ENCODE measurements around the gene PTPRD.

The PTPRD gene

GRCh38 chr9:8760000-8760767 lies 1852.6 kb downstream of the PTPRD start:
- Mint-ChIP-seq H3K36me3 (ENCODE audit: low read depth) (no peaks in the 10 kb centered on the region), H3K9me3 (no peaks in the 10 kb centered on the region), H3K4me3 (no peak overlapping the region), H3K4me1 (ENCODE audit: low read depth) (peaks cover 3% of the 10 kb centered on the region), H3K27me3 (no peaks in the 10 kb centered on the region), H3K27ac (no peak overlapping the region)

GRCh38 chr9:8757881-8758280 lies 1854.9 kb downstream of the PTPRD start:
- H3K27me3 Mint-ChIP-seq = no peaks in the 10 kb centered on the region
- H3K36me3 Mint-ChIP-seq (ENCODE audit: low read depth) = no peaks in the 10 kb centered on the region
- peaks cover 3% of the 10 kb centered on the region for H3K4me1 Mint-ChIP-seq (ENCODE audit: low read depth)
- H3K27ac Mint-ChIP-seq = no peak overlapping the region
- no peak overlapping the region for H3K4me3 Mint-ChIP-seq
- no peaks in the 10 kb centered on the region for H3K9me3 Mint-ChIP-seq

GRCh38 chr9:8754751-8755150 lies 1858.1 kb downstream of the PTPRD start:
- Mint-ChIP-seq H3K4me3 (no peak overlapping the region), H3K27me3 (no peaks in the 10 kb centered on the region), H3K9me3 (no peaks in the 10 kb centered on the region), H3K27ac (no peak overlapping the region), H3K4me1 (ENCODE audit: low read depth) (no peaks in the 10 kb centered on the region), H3K36me3 (ENCODE audit: low read depth) (no peaks in the 10 kb centered on the region)

GRCh38 chr9:8751406-8751930 lies 1861.3 kb downstream of the PTPRD start:
- no peak overlapping the region for H3K27ac Mint-ChIP-seq
- no peaks in the 10 kb centered on the region for H3K4me1 Mint-ChIP-seq (ENCODE audit: low read depth)
- H3K27me3 Mint-ChIP-seq = no peaks in the 10 kb centered on the region
- no peaks in the 10 kb centered on the region for H3K36me3 Mint-ChIP-seq (ENCODE audit: low read depth)
- H3K4me3 Mint-ChIP-seq = no peak overlapping the region
- no peaks in the 10 kb centered on the region for H3K9me3 Mint-ChIP-seq

- no peak overlapping the region for H3K27ac Mint-ChIP-seq
- no peaks in the 10 kb centered on the region for H3K27me3 Mint-ChIP-seq
- H3K9me3 Mint-ChIP-seq = no peaks in the 10 kb centered on the region
- no peaks in the 10 kb centered on the region for H3K4me1 Mint-ChIP-seq (ENCODE audit: low read depth)
- H3K36me3 Mint-ChIP-seq (ENCODE audit: low read depth) = no peaks in the 10 kb centered on the region
- no peak overlapping the region for H3K4me3 Mint-ChIP-seq
Measured at GRCh38 chr9:8750639-8751051, 1862.2 kb downstream of the PTPRD start.

- no peaks in the 10 kb centered on the region for H3K27me3 Mint-ChIP-seq
- no peaks in the 10 kb centered on the region for H3K4me1 Mint-ChIP-seq (ENCODE audit: low read depth)
- H3K27ac Mint-ChIP-seq = no peak overlapping the region
- no peaks in the 10 kb centered on the region for H3K9me3 Mint-ChIP-seq
- no peaks in the 10 kb centered on the region for H3K36me3 Mint-ChIP-seq (ENCODE audit: low read depth)
- H3K4me3 Mint-ChIP-seq = no peak overlapping the region
Measured at GRCh38 chr9:8745347-8745746, 1867.5 kb downstream of the PTPRD start.

GRCh38 chr9:8738945-8739344 lies 1873.9 kb downstream of the PTPRD start:
- H3K27ac Mint-ChIP-seq = no peak overlapping the region
- H3K36me3 Mint-ChIP-seq (ENCODE audit: low read depth) = no peaks in the 10 kb centered on the region
- no peaks in the 10 kb centered on the region for H3K27me3 Mint-ChIP-seq
- peaks cover 5% of the 10 kb centered on the region for H3K9me3 Mint-ChIP-seq
- no peaks in the 10 kb centered on the region for H3K4me1 Mint-ChIP-seq (ENCODE audit: low read depth)
- no peak overlapping the region for H3K4me3 Mint-ChIP-seq

- no peak overlapping the region for H3K27ac Mint-ChIP-seq
- no peaks in the 10 kb centered on the region for H3K4me1 Mint-ChIP-seq (ENCODE audit: low read depth)
Measured at GRCh38 chr9:8736805-8737204, 1876.0 kb downstream of the PTPRD start.

GRCh38 chr9:8734760-8735159 lies 1878.0 kb downstream of the PTPRD start:
- Mint-ChIP-seq H3K27me3 (peaks cover 11% of the 10 kb centered on the region), H3K9me3 (peaks cover under 1% of the 10 kb centered on the region), H3K27ac (no peak overlapping the region), H3K4me3 (no peak overlapping the region), H3K4me1 (ENCODE audit: low read depth) (no peaks in the 10 kb centered on the region), H3K36me3 (ENCODE audit: low read depth) (no peaks in the 10 kb centered on the region)

More at GRCh38 chr9:8736805-8737204, 1876.0 kb downstream of the PTPRD start:
- no peaks in the 10 kb centered on the region for H3K36me3 Mint-ChIP-seq (ENCODE audit: low read depth)
- no peak overlapping the region for H3K4me3 Mint-ChIP-seq
- no peaks in the 10 kb centered on the region for H3K27me3 Mint-ChIP-seq
- H3K9me3 Mint-ChIP-seq = peaks cover 5% of the 10 kb centered on the region

- Mint-ChIP-seq H3K4me1 (ENCODE audit: low read depth) (no peaks in the 10 kb centered on the region), H3K27ac (no peak overlapping the region), H3K27me3 (peaks cover 11% of the 10 kb centered on the region), H3K4me3 (no peak overlapping the region), H3K36me3 (ENCODE audit: low read depth) (no peaks in the 10 kb centered on the region), H3K9me3 (no peaks in the 10 kb centered on the region)
Measured at GRCh38 chr9:8733131-8733954, 1879.5 kb downstream of the PTPRD start.

GRCh38 chr9:8732367-8733075 lies 1880.3 kb downstream of the PTPRD start:
- Mint-ChIP-seq H3K4me1 (ENCODE audit: low read depth) (no peaks in the 10 kb centered on the region), H3K27me3 (peaks cover 11% of the 10 kb centered on the region), H3K4me3 (no peak overlapping the region), H3K9me3 (no peaks in the 10 kb centered on the region), H3K27ac (no peak overlapping the region), H3K36me3 (ENCODE audit: low read depth) (no peaks in the 10 kb centered on the region)

- no peaks in the 10 kb centered on the region for H3K36me3 Mint-ChIP-seq (ENCODE audit: low read depth)
- H3K27me3 Mint-ChIP-seq = peaks cover 11% of the 10 kb centered on the region
- no peak overlapping the region for H3K27ac Mint-ChIP-seq
- H3K4me3 Mint-ChIP-seq = no peak overlapping the region
- no peaks in the 10 kb centered on the region for H3K9me3 Mint-ChIP-seq
- H3K4me1 Mint-ChIP-seq (ENCODE audit: low read depth) = no peaks in the 10 kb centered on the region
Measured at GRCh38 chr9:8730618-8731017, 1882.2 kb downstream of the PTPRD start.

GRCh38 chr9:8728910-8729309 lies 1883.9 kb downstream of the PTPRD start:
- Mint-ChIP-seq H3K4me1 (ENCODE audit: low read depth) (no peaks in the 10 kb centered on the region), H3K36me3 (ENCODE audit: low read depth) (no peaks in the 10 kb centered on the region), H3K4me3 (no peak overlapping the region), H3K27ac (no peak overlapping the region), H3K27me3 (peaks cover 11% of the 10 kb centered on the region), H3K9me3 (no peaks in the 10 kb centered on the region)

- Mint-ChIP-seq H3K4me1 (ENCODE audit: low read depth) (no peaks in the 10 kb centered on the region), H3K36me3 (ENCODE audit: low read depth) (no peaks in the 10 kb centered on the region), H3K9me3 (no peaks in the 10 kb centered on the region), H3K27ac (no peak overlapping the region), H3K27me3 (peaks cover 11% of the 10 kb centered on the region), H3K4me3 (no peak overlapping the region)
Measured at GRCh38 chr9:8727191-8727590, 1885.6 kb downstream of the PTPRD start.

- H3K27ac Mint-ChIP-seq = no peak overlapping the region
- no peaks in the 10 kb centered on the region for H3K4me1 Mint-ChIP-seq (ENCODE audit: low read depth)
Measured at GRCh38 chr9:8726692-8727091, 1886.1 kb downstream of the PTPRD start.

More at GRCh38 chr9:8726692-8727091, 1886.1 kb downstream of the PTPRD start:
- peaks cover 10% of the 10 kb centered on the region for H3K27me3 Mint-ChIP-seq
- no peaks in the 10 kb centered on the region for H3K36me3 Mint-ChIP-seq (ENCODE audit: low read depth)
- H3K4me3 Mint-ChIP-seq = no peak overlapping the region
- no peaks in the 10 kb centered on the region for H3K9me3 Mint-ChIP-seq
